HepG2 (cell line): ENCODE results near the gene MCRIP2. TPM values are rescaled to one million over a fixed set of nuclear protein-coding genes. Genes with fewer than 3 reads are reported as not detected.
A peak's percentile ranks its signal among the peaks of the same experiment; 100 is the strongest.

ENCODE experiments used
- CREB3 ChIP-seq: sonication (generic); formaldehyde crosslinking; IDR thresholded peaks from 2 replicates; pipeline ENCODE4 v1.5.0; 2020; ENCODE audit warnings: missing genetic modification reagents
- GABPB1 ChIP-seq: IDR thresholded peaks from 2 replicates; pipeline ENCODE4 v1.6.1; 2016; ENCODE audit warnings: mild to moderate bottlenecking, missing genetic modification reagents, moderate library complexity, missing compliant biosample characterization
- HINFP ChIP-seq: sonication (generic); formaldehyde crosslinking; IDR thresholded peaks from 2 replicates; pipeline ENCODE4 v1.4.0; 2020; ENCODE audit warnings: low read depth, mild to moderate bottlenecking, missing genetic modification reagents
- NCOA1 ChIP-seq: sonication (generic); formaldehyde crosslinking; IDR thresholded peaks from 2 replicates; pipeline ENCODE4 v1.9.0; 2021; ENCODE audit warnings: missing genetic modification reagents
- NR2F1 ChIP-seq, 2 experiments: fragments of 450-650 bp in 1 of 2; formaldehyde crosslinking in 1 of 2; IDR thresholded peaks; 2 replicates each; pipeline versions ENCODE4 v1.5.0 to v1.6.1; 2016 to 2020; ENCODE audit warnings: mild to moderate bottlenecking in 1 of 2, missing compliant biosample characterization in 1 of 2, missing genetic modification reagents in 1 of 2, moderate library complexity in 1 of 2
- RXRA ChIP-seq: sonication (generic); formaldehyde crosslinking; IDR thresholded peaks from 2 replicates; pipeline ENCODE4 v1.5.1; 2020; ENCODE audit warnings: missing genetic modification reagents
- RXRB ChIP-seq: IDR thresholded peaks from 2 replicates; pipeline ENCODE4 v1.6.1; 2016; ENCODE audit warnings: borderline replicate concordance, missing genetic modification reagents, missing compliant biosample characterization
- SNAPC4 ChIP-seq: sonication (generic); formaldehyde crosslinking; IDR thresholded peaks from 2 replicates; pipeline ENCODE4 v1.4.0; 2020; ENCODE audit warnings: mild to moderate bottlenecking, missing genetic modification reagents
- SP5 ChIP-seq: IDR thresholded peaks from 2 replicates; pipeline ENCODE4 v1.6.1; 2016; ENCODE audit warnings: low read depth, borderline replicate concordance
- THAP11 ChIP-seq: IDR thresholded peaks from 2 replicates; pipeline ENCODE4 v1.6.1; 2016; ENCODE audit warnings: missing biosample characterization, missing genetic modification reagents
- ZMYM2 ChIP-seq: sonication (generic); formaldehyde crosslinking; IDR thresholded peaks from 2 replicates; pipeline ENCODE4 v1.8.0; 2022; ENCODE audit warnings: mild to moderate bottlenecking, missing genetic modification reagents
- ZNF12 ChIP-seq: sonication (generic); formaldehyde crosslinking; IDR thresholded peaks from 2 replicates; pipeline ENCODE4 v1.5.0; 2020; ENCODE audit warnings: missing genetic modification reagents
- ZNF275 ChIP-seq: sonication (generic); formaldehyde crosslinking; IDR thresholded peaks from 2 replicates; pipeline ENCODE4 v1.8.0; 2022; ENCODE audit warnings: missing genetic modification reagents, mild to moderate bottlenecking, inconsistent platforms, borderline replicate concordance
- ZNF558 ChIP-seq: sonication (generic); formaldehyde crosslinking; IDR thresholded peaks from 2 replicates; pipeline ENCODE4 v1.9.0; 2022; ENCODE audit warnings: mild to moderate bottlenecking, missing genetic modification reagents, borderline replicate concordance
- ZNF740 ChIP-seq: sonication (generic); formaldehyde crosslinking; IDR thresholded peaks from 2 replicates; pipeline ENCODE4 v1.4.0; 2020; ENCODE audit warnings: missing genetic modification reagents
- ZNF747 ChIP-seq: sonication (generic); formaldehyde crosslinking; IDR thresholded peaks from 2 replicates; pipeline ENCODE4 v1.8.1; 2023; ENCODE audit warnings: missing genetic modification reagents, mild to moderate bottlenecking, borderline replicate concordance
- ZNF800 ChIP-seq: sonication (generic); formaldehyde crosslinking; IDR thresholded peaks from 2 replicates; pipeline ENCODE4 v1.4.0; 2020; ENCODE audit warnings: missing genetic modification reagents
- polyA plus RNA-seq, 8 experiments: library from polyadenylated mRNA; depleted of rRNA in 3 of 8; stranded (reverse) in 7 of 8; unstranded in 1 of 8; fragments of >200 nt; fragmentation: Illumina TruSeq in 4 of 8; extraction: Trizol in 4 of 8; gene quantifications; 2 replicates each; pipeline versions ENCODE4 v1.2.1 to v1.2.3, GENCODE V29; 2011 to 2016; ENCODE audit warnings: low read depth in 4 of 8, missing spikeins in 1 of 8, mixed read lengths in 1 of 8; ENCODE audit not compliant: insufficient read depth in 1 of 8
- total RNA-seq, 5 experiments: library from RNA; depleted of rRNA; stranded (reverse); fragments of >200 nt; fragmentation: Illumina TruSeq; extraction: Trizol; gene quantifications; 2 replicates each; pipeline ENCODE4 v1.2.3, GENCODE V29; 2016; ENCODE audit warnings: low read depth in 1 of 5

Gene MCRIP2
- total and polyA plus RNA-seq, 2 of the 13 experiments (the other 11 are each of a cell fraction or from before 2014, with no cell fraction given), result 39.6 to 76.7 TPM

GRCh38 chr16:695355-696089 is 53.9 kb downstream of the MCRIP2 start (continued):
- peak; percentile 35; the same call in 1 of the 2 replicates for TF ChIP-seq NCOA1 (CRISPR knock-in tag)
- TF ChIP-seq ZNF747 (CRISPR knock-in tag), result 0 out of 2 replicates have a peak, but pooled peaks have one; percentile 47
- peak; percentile 66; the same call in 1 of the 2 replicates for TF ChIP-seq ZNF558
- peak; percentile 20; the same call in 1 of the 2 replicates for TF ChIP-seq THAP11 (CRISPR knock-in tag)
- 0 out of 2 replicates have a peak, but pooled peaks have one; percentile 28 for TF ChIP-seq ZMYM2
- TF ChIP-seq SNAPC4 (CRISPR knock-in tag), result peak; percentile 65; the same call in 1 of the 2 replicates
- TF ChIP-seq CREB3 (CRISPR knock-in tag), result no peak
- TF ChIP-seq ZNF275, result 0 out of 2 replicates have a peak, but pooled peaks have one; percentile 26
- TF ChIP-seq NR2F1 (CRISPR knock-in tag; IDR thresholded peaks at IDR 0.05), result no peak
- no peak for TF ChIP-seq ZNF740 (CRISPR knock-in tag)
- peak; percentile 82; the same call in 1 of the 2 replicates for TF ChIP-seq RXRA (CRISPR knock-in tag)
- TF ChIP-seq ZNF800, result peak; percentile 99
- TF ChIP-seq ZNF12 (CRISPR knock-in tag), result no peak
- peak; percentile 19; the same call in 1 of the 2 replicates for TF ChIP-seq SP5 (CRISPR knock-in tag)
- 0 out of 2 replicates have a peak, but pooled peaks have one; percentile 12 for TF ChIP-seq RXRB
- peak; percentile 42; the same call in 1 of the 2 replicates for TF ChIP-seq HINFP
- peak; percentile 29; the same call in 1 of the 2 replicates for TF ChIP-seq GABPB1
